Endothelial cell of umbilical vein (primary cell): Measurements from ENCODE around the gene SFT2D2.

Experiments used
- EZH2 ChIP-seq: IDR thresholded peaks from 2 replicates; pipeline ENCODE4 v1.6.1; 2012; ENCODE audit warnings: borderline replicate concordance, low read depth, mild to moderate bottlenecking, moderate library complexity, low read length, inconsistent platforms; ENCODE audit not compliant: severe bottlenecking
- FOS ChIP-seq: IDR thresholded peaks from 2 replicates; pipeline ENCODE4 v1.6.1; 2011; ENCODE audit warnings: mild to moderate bottlenecking, low read length, moderate library complexity, borderline replicate concordance; ENCODE audit not compliant: insufficient read depth
- MYC ChIP-seq: IDR thresholded peaks from one replicate; pipeline ENCODE4 v1.6.1; 2011; ENCODE audit warnings: mild to moderate bottlenecking, low read depth, low read length
- POLR2A ChIP-seq: IDR thresholded peaks from 2 replicates; pipeline ENCODE4 v1.6.1; 2012; ENCODE audit warnings: low read depth, mild to moderate bottlenecking, control low read depth, low read length
- POLR2AphosphoS5 ChIP-seq: IDR thresholded peaks from 2 replicates; pipeline ENCODE4 v1.6.1; 2012; ENCODE audit warnings: low read depth, mild to moderate bottlenecking, control low read depth, low read length, moderate library complexity; ENCODE audit not compliant: insufficient read depth
- TF ChIP-seq, protein P1 (sequence below), 2 donors: IDR thresholded peaks; 1 replicate in 1 of 2; 2 replicates in 1 of 2; pipeline ENCODE4 v1.5.1; 2011; ENCODE audit warnings: low read length in 2 of 2, mild to moderate bottlenecking in 2 of 2, moderate library complexity in 2 of 2, control low read depth in 1 of 2, inconsistent platforms in 1 of 2, low read depth in 1 of 2; ENCODE audit not compliant: insufficient read depth in 1 of 2; ENCODE audit errors: extremely low read depth in 1 of 2

DNA sequence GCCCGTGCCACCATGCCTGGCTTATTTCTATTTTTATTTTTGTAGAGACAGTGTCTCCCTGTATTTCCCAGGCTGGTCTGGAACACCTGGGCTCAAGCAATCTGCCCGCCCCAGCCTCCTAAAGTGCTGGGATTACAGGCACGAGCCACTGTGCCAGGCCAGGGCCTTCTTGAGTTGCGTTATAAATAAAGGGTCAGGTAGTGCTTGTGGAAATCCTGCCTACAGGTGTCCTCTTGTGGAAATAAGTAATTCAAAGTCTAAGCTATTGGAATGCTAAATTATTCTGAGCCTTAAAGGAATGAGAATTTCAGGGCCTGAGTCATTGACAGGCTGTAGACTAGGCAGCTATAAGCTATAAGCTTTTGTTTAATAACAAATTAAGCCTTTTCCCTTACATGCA, 8.1 kb upstream of the SFT2D2 start:
- TF ChIP-seq, protein P1, sequence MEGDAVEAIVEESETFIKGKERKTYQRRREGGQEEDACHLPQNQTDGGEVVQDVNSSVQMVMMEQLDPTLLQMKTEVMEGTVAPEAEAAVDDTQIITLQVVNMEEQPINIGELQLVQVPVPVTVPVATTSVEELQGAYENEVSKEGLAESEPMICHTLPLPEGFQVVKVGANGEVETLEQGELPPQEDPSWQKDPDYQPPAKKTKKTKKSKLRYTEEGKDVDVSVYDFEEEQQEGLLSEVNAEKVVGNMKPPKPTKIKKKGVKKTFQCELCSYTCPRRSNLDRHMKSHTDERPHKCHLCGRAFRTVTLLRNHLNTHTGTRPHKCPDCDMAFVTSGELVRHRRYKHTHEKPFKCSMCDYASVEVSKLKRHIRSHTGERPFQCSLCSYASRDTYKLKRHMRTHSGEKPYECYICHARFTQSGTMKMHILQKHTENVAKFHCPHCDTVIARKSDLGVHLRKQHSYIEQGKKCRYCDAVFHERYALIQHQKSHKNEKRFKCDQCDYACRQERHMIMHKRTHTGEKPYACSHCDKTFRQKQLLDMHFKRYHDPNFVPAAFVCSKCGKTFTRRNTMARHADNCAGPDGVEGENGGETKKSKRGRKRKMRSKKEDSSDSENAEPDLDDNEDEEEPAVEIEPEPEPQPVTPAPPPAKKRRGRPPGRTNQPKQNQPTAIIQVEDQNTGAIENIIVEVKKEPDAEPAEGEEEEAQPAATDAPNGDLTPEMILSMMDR (IDR thresholded peaks at IDR 0.05; ENCODE audit: extremely low read depth in 1 of 2, insufficient read depth in 1 of 2, low read depth in 1 of 2, low read length in 2 of 2): no peak
- TF ChIP-seq POLR2AphosphoS5 (no peak), POLR2A (no peak), MYC (no peak), EZH2 (no peak), FOS (no peak)
